Measurements from ENCODE around the gene NOS1. TPM values are rescaled to one million over a fixed set of nuclear protein-coding genes. Genes with fewer than 3 reads are reported as not detected.

NOS1 gene
- polyA plus RNA-seq, 3 donors, result 0.68 to 0.86 (median 0.71) TPM

DNA sequence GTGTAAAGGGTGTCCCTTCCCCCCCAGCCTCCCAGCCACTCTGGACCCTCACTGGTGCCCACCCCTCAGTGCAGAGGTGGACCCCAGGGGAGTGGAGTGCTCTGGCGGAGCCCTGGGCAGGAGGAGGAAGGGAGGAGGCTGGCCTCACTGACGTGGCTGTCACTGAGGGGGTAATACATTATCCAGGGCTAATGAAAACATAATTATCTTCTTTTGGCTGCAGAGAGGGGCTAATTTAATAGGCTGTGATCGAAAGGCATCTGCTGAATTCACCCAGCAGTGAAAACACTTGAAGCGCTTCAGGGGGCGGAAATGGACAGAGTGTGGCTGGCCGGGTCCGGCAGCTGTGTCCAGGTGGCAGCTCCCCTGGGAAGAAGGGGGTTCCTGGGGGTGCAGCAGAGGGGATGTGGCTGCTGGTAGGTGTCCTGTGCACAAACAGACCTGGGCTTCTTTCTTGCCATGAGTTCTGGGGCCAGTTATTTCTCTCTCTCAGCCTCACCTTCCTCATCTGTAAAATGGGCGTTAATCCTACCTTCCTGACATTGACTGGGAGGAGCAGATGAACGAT is 3.7 kb upstream of the NOS1 start:
- DNase-seq (ENCODE audit: low read depth in 3 of 3, low spot score in 2 of 3), result no peak

DNA sequence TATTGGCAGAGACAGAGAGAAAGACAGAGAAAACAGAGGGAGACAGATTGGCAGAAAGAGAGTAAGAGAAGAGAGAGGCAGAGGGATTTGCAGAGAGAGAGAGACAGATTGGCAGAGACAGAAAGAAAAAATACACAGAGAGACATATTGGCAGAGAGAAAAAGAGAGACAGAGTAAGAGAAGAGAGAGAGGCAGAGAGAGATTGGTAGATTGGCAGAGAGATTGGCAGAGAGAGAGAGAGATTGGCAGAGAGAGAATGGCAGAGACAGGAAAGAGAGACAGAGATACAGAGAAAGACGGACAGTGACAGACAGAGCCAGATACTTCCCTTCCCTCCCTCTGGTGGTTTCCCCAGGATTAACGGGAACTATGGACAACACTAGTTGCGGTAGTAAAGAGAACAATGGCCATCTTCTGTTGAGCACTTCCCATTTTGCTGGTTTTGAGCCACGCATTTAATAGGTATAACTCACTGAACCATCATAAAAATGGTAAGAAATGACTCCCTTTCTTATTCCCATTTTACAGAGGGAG is 2.6 kb upstream of the NOS1 start:
- DNase-seq (ENCODE audit: low read depth in 3 of 3, low spot score in 2 of 3), result no peak

DNA sequence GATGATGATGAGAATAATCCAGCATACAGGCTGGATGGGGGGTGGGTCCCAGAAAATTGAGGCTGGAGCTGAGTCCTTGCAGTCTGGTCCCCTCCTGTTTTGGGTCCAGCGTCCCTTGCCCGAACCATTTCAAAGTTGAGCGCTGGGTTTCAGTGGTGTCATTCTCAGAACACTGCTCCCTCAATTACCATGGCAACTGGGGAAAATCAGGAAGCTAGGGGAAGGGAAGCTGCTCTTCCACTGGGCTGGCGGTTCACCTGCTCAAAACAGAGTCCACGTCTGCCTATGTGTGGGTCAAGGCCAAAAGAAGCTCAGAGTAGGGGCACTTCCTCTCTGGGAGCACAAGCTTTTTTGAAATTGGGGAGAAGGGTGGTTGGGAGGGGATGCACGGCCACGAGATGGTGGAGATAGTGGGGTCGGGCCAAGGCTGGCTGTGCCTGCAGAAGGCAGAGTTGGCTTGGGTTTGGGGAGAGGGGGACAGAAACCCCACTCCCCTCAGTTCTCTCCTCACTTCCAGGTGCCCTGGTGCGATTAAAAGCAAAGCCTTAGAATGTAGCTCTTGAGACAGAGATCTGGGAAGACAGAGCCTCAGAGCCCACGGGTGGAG is 1.7 kb upstream of the NOS1 start:
- DNase-seq (ENCODE audit: low read depth in 3 of 3, low spot score in 2 of 3), result no peak

DNA sequence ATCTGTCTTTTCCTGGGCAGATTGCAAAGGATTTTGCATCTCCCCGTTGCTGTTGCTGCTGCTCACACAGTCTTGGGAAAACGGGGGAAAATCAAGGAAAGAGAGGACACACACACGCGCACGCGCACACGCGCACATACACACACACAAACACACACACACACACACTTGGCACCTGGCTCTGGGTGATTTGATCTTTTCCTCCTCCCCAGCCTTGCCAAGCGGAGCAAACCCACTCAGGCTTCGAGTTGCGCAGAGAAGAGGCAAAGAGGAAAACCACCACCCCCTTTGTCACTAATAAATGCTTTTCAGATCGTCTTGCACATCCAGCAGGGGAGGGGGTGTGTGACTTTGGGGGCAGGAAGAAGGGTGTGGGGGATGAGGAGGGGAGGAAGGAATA is 965 bp upstream of the NOS1 start:
- no peak for DNase-seq (ENCODE audit: low read depth in 3 of 3, low spot score in 2 of 3)

DNA sequence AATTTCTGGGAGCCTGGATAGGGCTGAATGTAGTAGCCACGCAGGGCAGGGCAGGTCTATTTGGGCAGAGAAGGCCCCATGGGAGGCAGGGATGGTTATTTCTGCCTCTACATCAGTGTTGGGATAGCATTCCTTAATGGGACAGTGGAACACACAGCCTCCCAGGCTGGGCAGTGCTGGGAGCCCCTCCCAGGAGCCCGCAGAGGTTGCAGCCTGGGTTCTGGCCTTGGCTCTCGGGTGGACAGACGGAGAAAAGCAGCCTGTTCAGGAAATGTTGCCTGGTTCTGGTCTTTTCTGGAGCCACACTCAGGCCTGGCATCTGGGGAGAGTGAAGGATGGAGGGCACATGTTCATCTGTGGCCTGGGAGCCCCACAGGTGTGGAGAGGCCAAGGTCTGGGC is 479 bp upstream of the NOS1 start:
- no peak for DNase-seq (ENCODE audit: low read depth in 3 of 3, low spot score in 2 of 3)

DNA sequence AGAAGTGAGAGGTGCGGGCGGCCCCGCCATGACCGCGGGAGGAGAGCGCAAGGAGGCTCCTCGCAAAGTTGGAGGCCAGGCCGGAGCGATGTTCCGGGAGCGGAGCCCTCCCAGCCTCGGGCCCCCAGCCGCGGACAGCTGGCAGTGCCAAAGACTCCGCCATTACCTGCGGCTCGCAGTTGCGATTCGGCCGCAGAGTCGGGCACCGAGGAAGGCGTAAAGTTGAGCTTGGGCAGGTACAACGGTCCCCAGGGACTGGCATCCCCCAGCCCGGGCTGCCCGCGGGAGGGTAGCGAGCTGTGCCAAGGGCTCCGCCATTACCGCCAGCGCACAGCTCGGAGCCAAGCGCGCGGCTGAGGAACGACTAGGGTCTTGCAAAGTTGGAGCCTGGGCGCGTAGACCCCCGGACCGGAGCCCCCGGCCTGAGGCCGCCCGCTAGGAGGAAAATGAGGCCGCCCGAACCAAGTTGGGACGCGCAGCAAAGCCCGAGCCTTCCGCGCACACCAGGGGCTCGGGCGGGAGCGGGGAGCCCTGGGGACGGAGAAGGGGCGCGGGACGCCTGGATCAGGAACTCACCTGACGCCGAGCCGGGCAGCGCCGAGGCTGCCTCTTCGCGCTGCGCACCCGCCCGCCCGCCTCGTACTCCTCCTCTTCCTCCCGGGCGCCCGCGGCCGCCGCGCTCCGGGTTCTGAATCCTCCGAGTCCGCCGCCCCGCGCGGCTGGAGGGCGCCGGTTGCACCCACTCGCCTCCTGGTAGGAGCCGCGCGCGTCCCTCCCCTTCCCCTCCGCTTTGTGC is 677 bp downstream of the NOS1 start:
- no peak for DNase-seq (ENCODE audit: low read depth in 3 of 3, low spot score in 2 of 3)

DNA sequence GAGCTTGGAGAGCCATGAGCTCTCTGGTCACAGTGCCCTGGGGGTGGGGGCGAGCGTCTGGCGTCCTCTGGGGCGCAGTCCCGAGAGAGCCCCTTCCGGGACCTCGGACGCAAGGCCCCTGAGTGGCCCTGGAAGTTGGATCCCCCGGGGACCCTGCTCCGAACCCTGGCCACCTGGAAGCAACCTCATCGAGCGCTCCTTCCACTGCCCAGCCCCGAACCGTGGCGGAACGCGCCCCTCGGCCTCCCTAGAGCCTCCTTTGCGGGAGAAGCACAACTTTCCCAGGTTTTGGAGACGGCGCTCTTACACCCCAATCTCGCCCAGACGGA is 1.2 kb downstream of the NOS1 start:
- no peak for DNase-seq (ENCODE audit: low read depth in 3 of 3, low spot score in 2 of 3)

DNA sequence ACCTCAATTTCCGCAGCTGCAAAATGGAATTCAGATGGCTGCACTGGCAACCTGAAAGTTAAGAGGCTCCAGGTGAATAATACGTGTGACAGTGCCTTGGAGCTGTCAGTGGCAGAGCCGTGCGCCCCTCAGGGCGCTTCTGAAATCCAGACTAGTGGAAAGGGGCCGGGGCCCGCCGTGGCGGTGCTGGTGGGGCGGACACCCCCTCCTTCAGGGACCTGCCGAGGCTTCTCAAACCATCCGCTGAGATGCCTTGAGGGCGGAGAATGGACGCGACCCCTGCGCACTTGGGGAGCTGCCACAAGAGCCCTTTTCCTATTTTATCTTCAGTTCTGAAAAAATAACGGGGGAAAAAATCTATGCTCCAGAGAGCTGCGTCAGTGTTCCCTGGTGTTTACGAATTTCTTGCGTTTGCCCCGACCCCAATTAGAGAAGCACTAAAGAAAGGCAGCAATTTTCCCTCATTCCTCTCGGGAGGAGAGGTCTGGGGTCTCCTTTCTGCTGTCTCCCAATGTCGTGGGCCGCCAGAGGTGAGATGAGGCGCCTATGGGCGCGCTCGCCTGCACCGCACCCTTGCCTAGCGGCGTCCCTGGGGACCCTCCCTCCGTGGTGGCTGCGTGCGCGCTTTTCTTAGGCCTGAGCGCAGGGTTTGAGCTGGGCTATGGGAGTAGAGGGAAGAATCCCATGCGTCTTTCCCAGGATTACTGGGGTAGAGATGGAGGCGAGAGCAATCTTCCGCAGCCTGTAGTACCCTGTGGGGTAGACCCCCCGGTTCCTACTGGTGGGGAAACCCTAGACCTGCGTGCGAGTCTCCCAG is 2.2 kb downstream of the NOS1 start:
- DNase-seq (ENCODE audit: low read depth in 3 of 3, low spot score in 2 of 3), result no peak

DNA sequence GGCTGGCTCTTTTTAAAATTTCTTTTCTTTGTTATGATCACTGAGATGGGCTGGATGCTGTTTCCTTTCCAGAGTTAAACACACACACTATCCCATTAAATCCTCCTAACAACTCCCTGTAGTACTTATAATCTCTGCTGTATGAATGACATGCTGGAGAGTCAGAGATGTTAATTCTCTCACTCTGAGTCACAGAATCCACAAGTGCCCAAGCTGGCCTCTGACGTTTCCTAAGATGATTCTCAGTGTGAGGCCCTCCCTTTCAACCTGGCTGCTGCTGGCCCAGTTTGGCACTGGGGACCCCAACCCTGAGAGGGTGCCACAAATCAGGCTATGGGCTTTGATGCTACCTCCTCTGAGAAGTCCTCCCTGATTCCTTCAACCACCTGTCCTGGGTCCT is 5.4 kb downstream of the NOS1 start:
- no peak for DNase-seq (ENCODE audit: low read depth in 3 of 3, low spot score in 2 of 3)

DNA sequence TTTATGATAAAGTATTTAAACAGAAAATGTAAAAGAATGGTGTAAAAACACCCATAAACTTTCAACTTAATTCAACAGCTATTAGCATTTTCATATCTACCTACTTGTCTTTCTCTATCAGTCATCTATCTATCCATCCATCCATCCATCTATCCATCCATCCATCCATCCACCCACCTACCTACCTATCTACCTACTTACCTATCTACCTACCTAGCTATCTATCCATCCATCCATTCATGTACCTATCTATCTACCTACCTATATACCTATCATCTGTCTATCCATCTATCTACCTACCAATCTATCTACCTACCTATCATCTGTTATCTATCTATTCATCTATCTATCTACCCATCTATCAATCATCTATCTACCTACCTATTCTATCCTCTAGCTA is 8.5 kb downstream of the NOS1 start:
- DNase-seq (ENCODE audit: low read depth in 3 of 3, low spot score in 2 of 3), result no peak

DNA sequence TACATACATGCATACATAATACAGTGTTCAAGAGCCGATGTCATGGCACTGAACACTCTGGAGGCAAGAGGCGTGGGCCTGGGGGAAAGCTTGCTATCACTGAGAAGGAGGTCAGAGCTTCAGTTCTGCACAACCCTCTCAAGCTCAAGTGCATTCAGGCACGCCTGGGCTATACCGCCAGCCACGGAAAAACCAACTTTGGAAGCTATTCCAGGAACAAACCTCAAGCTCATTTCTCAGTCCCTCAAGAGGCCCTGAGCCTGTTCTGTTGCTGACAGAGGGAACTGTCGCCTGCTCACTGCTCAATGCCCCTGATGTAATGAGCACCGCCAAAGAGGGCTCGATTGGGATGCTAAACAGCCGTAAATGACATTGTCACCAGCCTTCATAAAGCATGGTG is 9.2 kb downstream of the NOS1 start:
- no peak for DNase-seq (ENCODE audit: low read depth in 3 of 3, low spot score in 2 of 3)

DNA sequence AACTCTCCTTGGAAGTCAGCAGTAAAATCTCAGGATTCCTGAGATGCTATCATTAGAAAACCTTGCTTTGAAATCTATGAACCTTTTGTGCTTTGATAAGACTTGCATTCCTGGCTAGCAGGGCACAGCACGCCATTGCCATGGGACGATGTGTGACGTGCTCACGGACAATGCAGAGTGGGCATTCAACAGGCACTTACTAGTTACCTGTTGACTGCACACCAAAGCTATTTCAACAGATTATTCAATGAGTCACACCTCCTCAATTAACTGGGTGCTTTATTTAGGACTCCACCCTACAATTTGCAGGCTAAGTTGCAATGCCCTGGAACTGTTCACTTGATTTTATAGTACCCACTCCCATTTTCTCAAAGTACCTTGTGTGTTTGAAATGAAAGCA is 11.3 kb downstream of the NOS1 start:
- DNase-seq (ENCODE audit: low read depth in 3 of 3, low spot score in 2 of 3), result no peak

DNA sequence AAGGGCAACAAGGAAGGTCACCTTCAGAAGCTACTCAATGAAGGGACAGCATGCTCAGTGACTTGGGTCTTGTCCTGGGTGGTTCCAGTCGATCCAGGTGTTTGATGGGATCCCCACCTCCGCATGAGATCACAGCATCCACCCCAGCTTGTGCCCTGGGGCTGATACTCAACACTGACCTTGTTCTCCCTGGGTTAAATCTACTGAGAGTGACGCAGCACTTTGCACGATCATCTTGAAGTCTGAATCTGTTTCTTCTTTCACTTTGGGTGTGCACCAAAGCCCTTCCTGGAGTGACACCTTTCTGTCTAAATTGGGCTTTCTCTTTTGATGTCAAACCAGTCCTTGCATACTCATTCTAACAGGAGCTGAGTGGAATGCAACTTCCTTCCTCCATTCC is 13.8 kb downstream of the NOS1 start:
- DNase-seq (ENCODE audit: low read depth in 3 of 3, low spot score in 2 of 3), result no peak

DNA sequence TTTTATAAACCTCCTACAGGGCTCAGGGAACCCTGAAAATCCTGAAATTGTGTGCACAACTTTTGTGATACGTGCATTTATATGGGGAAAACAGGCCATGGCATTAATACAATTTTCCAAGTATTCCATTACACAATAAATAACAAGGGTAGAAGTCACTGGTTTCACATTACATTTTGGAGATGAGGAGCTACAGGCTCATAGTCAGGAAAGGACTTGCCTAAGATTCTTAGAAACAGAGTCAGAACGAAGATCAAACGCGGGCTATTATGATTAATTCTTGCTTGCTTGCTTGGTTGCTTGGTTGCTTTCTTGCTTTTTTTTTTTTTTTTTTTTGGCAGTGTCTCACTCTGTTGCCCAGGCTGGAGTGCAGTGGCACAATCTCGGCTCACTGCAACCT is 16.7 kb downstream of the NOS1 start:
- DNase-seq (ENCODE audit: low read depth in 3 of 3, low spot score in 2 of 3), result no peak

DNA sequence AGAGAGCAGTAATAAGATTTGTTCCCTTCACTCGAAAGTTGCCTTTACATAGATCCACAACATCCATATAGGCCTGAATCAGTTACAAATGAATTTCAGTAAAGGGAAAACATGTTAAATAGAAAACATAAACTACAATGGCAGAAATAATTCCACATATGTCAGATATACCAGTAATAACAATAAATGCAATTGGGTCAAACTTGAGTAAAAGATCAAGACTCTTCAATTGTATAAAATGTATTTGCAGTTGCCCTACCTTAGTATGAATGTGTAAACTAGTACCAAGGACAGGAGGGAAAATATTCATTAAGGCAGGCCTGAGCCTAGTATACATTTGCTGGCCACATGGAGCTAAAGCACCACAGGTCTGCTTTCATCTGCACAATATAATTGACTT is 17.6 kb downstream of the NOS1 start:
- DNase-seq (ENCODE audit: low read depth in 3 of 3, low spot score in 2 of 3), result no peak

DNA sequence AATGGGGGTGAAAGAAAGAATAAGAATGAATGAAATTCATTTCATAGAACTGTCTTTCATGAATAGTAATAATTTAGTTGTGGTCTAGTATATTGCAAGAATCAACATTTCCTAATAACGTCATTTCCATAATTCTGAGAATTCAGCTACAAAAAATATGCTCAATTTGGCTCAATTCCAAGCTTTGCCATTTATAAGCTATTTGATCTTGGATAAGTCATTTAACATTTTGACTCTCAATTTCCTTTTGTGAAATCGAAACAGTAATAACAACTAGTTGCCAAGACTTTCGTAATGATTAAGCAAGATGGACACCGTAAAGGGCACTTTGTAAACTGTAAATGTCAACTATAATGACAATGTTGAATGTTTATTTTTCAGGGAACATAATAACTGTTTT is 18.1 kb downstream of the NOS1 start:
- DNase-seq (ENCODE audit: low read depth in 3 of 3, low spot score in 2 of 3), result no peak

DNA sequence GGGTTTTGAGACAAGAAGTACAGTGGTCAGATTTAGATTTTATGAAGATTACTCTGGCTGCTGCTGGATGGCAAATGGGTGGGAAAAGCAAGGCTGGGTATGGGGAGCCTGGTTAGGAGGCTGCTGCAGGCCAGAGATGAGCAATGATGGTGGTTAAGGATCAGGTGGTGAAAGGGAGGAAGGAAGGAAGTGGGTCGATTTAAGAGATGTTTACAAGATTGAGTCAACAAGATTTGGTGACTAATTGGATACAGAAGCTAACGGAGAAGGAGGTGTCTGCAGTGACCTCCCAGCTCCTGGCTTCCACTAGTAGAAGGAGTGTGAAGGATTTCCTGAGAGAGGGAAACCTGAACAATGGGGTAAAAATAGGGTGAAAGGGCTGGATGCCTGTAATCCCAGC is 18.7 kb downstream of the NOS1 start:
- DNase-seq (ENCODE audit: low read depth in 3 of 3, low spot score in 2 of 3), result no peak

DNA sequence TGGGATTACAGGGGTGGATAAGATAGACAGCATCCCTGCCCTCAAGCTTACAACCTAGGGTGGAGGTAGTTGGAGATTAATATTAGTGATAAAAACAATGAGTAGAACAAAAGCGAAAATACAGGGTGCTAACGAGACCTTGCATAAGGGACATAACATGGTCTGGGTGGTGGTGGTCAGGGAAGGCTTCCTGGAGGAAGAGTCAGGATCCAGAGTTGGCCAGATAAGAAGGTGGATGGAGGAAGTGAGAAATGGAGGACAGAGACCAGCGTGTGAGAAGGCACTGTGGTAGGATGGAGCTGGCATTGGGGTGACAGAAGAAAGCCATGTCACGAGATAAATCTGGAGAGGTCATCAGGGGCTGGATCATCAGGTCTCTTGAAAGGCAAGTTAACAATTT is 19.2 kb downstream of the NOS1 start:
- no peak for DNase-seq (ENCODE audit: low read depth in 3 of 3, low spot score in 2 of 3)

DNA sequence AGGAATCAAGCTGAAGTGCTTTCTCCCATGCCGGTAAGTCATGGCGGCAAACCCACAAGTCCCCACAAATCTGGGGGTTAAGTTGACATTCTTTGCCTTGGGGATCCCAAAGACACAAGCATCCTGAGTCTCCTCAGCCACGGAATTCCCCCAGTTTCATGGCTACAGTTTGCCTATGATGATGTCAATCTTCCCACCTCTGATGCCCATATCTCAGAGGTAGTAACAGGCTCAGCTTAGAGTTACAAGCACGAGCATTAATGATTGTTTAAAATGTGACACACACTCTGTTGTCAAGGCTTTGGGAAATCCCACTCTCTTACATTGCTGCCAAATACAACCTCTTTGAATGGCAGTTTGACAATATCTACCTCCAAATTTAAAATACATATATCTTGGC is 22.3 kb downstream of the NOS1 start:
- no peak for DNase-seq (ENCODE audit: low read depth in 3 of 3, low spot score in 2 of 3)

DNA sequence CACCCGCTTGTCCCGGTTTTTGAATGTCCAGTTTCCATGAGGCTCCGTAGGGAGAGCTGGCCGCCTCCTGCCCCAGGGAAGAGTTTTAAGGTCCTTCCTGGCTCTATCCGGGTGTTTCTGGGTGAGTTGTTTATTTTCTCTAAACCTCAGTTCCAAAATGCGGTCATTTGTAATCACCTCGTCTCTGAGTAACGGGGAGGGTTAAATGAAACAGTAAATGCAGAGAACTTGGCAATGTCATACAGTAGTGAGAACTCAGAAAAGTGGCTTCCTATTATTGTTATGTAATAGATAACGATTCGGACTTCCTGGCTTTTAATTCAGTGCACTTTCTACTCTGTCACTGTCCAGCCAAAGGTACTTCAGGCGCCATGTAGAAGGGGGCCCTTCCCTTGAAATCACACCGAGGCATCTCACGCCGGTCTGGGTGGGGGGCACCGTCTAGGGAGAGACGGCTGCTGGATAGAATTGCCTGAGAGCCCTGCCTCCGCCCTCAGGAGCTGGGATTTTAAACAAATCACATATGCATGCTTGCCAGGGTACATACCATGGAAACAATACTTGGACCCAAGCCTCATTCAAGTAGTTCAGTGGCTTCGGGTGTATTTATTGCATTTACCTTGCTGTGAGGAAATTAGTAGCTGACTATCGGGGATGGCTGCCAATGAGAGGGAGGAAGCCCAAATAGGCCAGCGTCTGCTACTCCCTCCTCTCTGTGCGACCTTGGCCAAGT is 26.4 kb downstream of the NOS1 start:
- no peak for DNase-seq (ENCODE audit: low read depth in 3 of 3, low spot score in 2 of 3)

DNA sequence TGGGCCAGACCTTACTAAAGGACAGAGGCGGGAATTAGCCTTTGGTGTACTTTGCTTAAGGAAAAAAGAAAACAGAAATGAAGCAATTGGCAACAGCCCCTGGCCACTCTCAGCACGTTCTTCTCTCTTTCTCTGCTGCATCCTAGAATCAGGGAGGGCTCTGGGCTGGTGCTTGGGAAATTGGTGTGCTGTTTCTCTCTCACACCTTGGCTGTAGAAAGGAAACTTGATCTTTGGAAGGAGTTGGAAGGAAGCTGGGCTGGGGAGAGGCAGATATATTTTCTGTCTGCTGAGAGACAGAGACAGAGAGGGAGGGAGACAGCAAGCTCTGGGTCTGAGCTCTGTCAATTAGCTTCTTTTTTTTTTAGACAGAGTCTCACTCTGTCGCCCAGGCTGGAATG is 27.4 kb downstream of the NOS1 start:
- no peak for DNase-seq (ENCODE audit: low read depth in 3 of 3, low spot score in 2 of 3)

Data from right renal cortex interstitium (tissue), 3 donors.